ENCODE measurements around the gene NAV2.
"Not testable (repeated sequence)": the region's sequence is repeated elsewhere in the genome, so short reads cannot be mapped to it uniquely, and the experiment has no call there.

The NAV2 gene

DNA sequence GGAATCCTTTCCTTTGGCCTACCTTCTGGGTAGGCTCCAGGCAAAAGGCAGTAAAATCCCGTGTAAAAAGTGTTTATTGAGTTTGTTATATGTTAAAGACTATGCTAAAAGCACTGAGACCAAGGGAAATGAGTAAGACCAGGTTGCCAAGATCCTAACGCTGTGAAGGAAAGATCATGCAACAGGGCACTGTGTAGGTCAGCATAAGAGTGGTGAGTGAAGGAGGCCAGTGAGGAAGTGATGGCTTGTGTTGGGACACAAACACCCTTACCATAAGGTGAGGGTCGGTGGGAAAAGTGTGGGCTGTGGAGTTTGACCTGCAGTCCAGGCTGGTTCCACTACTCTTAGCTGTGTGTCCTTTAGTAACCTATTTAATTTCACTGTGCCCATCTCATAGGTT, 245.6 kb downstream of the NAV2 start:
- no peaks in the 10 kb centered on the region for H3K27me3 ChIP-seq (ENCODE audit: insufficient read depth, low read length)
- H2AFZ ChIP-seq (ENCODE audit: low read depth, low read length): no peak overlapping the region
- H3K4me3 ChIP-seq (ENCODE audit: low read length): no peak overlapping the region
- peaks cover 4% of the 10 kb centered on the region for H3K4me1 ChIP-seq (ENCODE audit: insufficient read depth, low read length)
- no peaks in the 10 kb centered on the region for H3K9me3 ChIP-seq (ENCODE audit: low read length)
- peaks cover 4% of the 10 kb centered on the region for H3K36me3 ChIP-seq (ENCODE audit: insufficient read depth, low read length)

DNA sequence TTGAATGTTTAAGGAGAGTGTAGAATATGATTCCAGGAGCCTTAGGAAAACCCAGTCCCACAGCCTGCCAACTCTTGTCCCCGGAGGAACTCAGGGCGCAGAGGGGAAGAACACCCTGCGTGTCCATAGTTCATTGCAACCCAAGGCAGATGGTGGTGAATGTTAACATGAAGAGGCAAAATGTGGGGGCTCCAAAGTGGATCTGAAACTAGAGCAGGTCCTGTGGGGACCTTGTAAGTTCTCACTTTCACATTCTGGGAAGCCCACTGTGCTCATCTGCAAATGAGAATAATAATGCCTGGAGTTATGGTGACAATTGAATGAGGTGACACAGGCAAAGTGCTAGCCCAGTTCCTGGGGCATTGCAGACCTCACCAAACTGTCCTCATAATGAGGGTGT, 246.6 kb downstream of the NAV2 start:
- Histone ChIP-seq H3K9me3 (ENCODE audit: low read length) (no peaks in the 10 kb centered on the region), H2AFZ (ENCODE audit: low read depth, low read length) (no peak overlapping the region), H3K4me1 (ENCODE audit: insufficient read depth, low read length) (no peaks in the 10 kb centered on the region), H3K27me3 (ENCODE audit: insufficient read depth, low read length) (no peaks in the 10 kb centered on the region), H3K4me3 (ENCODE audit: low read length) (no peak overlapping the region), H3K36me3 (ENCODE audit: insufficient read depth, low read length) (peaks cover 5% of the 10 kb centered on the region)

DNA sequence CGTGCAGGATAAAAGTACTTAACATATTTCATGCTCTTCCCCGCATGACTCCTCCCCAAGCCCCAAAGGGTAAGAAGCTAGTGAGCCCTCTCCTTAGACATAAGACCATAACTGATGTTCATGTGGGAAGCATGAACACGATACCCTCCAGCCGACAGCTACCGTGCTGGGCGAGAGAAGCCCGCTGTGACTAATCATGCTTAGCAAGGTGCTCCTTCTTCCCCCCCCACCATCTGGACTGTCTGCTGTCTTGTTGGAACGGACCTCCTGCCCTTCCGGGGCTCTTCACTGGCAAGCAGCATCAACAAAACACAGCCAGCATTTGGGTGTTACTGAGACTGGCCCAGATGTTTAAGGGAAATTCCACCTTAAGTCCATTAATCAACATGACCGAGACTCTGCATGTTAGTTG, 247.0 kb downstream of the NAV2 start:
- Histone ChIP-seq H3K36me3 (ENCODE audit: insufficient read depth, low read length) (peaks cover 5% of the 10 kb centered on the region), H3K27me3 (ENCODE audit: insufficient read depth, low read length) (no peaks in the 10 kb centered on the region), H3K4me3 (ENCODE audit: low read length) (no peak overlapping the region), H3K9me3 (ENCODE audit: low read length) (no peaks in the 10 kb centered on the region), H3K4me1 (ENCODE audit: insufficient read depth, low read length) (no peaks in the 10 kb centered on the region), H2AFZ (ENCODE audit: low read depth, low read length) (no peak overlapping the region)

DNA sequence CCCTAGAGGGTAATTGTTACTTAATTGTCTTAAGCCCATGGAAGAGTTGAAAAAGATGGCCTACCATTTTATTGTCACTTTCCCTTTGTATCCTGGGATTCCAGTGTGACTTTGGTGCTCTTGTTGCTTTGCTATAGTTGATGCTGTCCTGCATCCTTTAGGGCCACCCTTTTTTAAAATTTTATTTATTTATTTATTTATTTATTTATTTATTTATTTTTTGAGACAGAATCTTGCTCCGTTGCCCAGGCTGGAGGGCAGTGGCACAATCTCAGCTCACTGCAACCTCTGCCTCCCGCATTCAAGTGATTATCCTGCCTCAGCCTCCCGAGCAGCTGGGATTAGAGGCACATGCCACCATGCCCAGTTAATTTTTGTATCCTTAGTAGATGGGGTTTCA, 247.8 kb downstream of the NAV2 start:
- not testable (repeated sequence) for H3K9me3 ChIP-seq (ENCODE audit: low read length); H3K4me3 ChIP-seq (ENCODE audit: low read length); H3K4me1 ChIP-seq (ENCODE audit: insufficient read depth, low read length); H3K36me3 ChIP-seq (ENCODE audit: insufficient read depth, low read length); H2AFZ ChIP-seq (ENCODE audit: low read depth, low read length); H3K27me3 ChIP-seq (ENCODE audit: insufficient read depth, low read length)

DNA sequence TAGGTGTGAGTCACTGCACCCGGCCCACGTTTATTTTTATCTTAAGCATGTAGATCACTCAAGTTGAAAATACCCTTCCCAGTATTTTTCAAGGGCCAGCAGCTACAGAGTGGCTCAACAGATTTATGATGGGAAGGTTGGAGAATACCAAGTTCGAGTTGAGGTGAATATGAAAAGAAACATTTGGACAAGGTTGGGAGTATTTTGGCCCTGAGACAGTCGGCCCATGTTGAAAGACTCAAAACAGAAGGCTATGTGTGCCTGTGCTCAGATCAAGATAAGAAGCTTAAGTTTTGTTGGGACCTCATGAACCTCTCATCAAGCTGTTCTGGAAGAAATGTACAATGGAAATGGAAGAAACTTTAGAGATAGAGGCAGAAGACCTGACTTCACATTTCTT, 248.6 kb downstream of the NAV2 start:
- Histone ChIP-seq H3K9me3 (ENCODE audit: low read length) (no peaks in the 10 kb centered on the region), H3K4me3 (ENCODE audit: low read length) (no peak overlapping the region), H3K36me3 (ENCODE audit: insufficient read depth, low read length) (peaks cover 5% of the 10 kb centered on the region)

DNA sequence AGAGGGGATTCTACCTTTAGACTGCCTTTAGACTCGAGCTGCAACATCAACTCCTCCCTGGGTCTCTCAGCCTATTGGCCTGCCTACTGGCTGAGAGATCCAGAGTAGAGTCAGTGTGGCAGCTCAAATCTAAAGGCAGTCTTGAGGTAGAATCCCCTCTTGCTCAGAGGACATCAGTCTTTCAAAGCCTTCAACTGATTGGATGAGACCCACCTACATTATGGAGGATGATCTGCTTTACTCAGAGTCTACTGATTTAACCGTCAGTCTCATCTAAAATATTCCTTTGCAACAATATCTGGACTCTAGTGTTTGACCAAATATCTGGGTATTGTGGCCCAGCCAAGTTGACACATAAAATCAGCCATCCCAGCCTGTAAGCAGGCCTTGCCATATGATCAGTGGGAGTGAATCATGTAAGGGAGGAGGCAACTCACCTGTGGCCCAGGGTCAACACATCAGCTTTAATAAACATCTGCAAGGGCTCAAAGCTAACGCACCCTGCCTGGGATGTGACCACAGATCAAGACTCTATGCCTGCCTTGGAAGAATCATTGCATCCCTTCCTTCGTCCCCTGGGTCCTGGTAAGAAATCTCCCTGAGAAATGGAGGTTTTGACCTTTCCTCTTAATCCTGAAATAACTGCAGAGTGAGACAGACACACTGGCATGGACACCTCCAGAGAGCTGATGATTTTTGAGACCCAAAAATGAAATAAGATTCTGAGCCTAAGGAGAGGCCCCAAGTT, 249.6 kb downstream of the NAV2 start:
- H3K9me3 ChIP-seq (ENCODE audit: low read length): no peaks in the 10 kb centered on the region
- H3K27me3 ChIP-seq (ENCODE audit: insufficient read depth, low read length): no peaks in the 10 kb centered on the region
- peaks cover 8% of the 10 kb centered on the region for H3K36me3 ChIP-seq (ENCODE audit: insufficient read depth, low read length)
- no peak overlapping the region for H2AFZ ChIP-seq (ENCODE audit: low read depth, low read length)
- no peak overlapping the region for H3K4me3 ChIP-seq (ENCODE audit: low read length)
- no peaks in the 10 kb centered on the region for H3K4me1 ChIP-seq (ENCODE audit: insufficient read depth, low read length)

More for the DNA sequence above, 248.6 kb downstream of the NAV2 start:
- Histone ChIP-seq H2AFZ (ENCODE audit: low read depth, low read length) (no peak overlapping the region), H3K27me3 (ENCODE audit: insufficient read depth, low read length) (no peaks in the 10 kb centered on the region), H3K4me1 (ENCODE audit: insufficient read depth, low read length) (no peaks in the 10 kb centered on the region)

DNA sequence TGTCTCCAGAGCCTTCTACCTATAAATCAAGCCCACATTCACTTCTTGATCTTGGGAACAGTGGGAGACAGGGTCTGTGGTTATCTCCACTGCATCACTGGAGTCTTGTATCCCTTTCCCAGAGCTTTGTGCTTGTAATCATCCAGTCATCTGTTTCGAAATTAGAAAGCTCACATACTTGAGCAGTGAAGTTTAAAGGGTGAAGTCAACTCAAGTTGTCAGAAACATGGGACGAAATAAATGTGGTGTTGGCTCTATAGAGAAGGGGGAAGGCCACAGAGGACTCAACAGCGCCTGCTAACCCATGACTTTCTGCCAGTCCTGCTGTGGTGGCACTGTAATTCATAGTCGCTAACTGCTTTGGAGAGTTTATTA, 250.2 kb downstream of the NAV2 start:
- peaks cover 8% of the 10 kb centered on the region for H3K36me3 ChIP-seq (ENCODE audit: insufficient read depth, low read length)
- no peaks in the 10 kb centered on the region for H3K27me3 ChIP-seq (ENCODE audit: insufficient read depth, low read length)
- no peak overlapping the region for H2AFZ ChIP-seq (ENCODE audit: low read depth, low read length)
- no peaks in the 10 kb centered on the region for H3K4me1 ChIP-seq (ENCODE audit: insufficient read depth, low read length)
- H3K4me3 ChIP-seq (ENCODE audit: low read length): no peak overlapping the region
- H3K9me3 ChIP-seq (ENCODE audit: low read length): no peaks in the 10 kb centered on the region

DNA sequence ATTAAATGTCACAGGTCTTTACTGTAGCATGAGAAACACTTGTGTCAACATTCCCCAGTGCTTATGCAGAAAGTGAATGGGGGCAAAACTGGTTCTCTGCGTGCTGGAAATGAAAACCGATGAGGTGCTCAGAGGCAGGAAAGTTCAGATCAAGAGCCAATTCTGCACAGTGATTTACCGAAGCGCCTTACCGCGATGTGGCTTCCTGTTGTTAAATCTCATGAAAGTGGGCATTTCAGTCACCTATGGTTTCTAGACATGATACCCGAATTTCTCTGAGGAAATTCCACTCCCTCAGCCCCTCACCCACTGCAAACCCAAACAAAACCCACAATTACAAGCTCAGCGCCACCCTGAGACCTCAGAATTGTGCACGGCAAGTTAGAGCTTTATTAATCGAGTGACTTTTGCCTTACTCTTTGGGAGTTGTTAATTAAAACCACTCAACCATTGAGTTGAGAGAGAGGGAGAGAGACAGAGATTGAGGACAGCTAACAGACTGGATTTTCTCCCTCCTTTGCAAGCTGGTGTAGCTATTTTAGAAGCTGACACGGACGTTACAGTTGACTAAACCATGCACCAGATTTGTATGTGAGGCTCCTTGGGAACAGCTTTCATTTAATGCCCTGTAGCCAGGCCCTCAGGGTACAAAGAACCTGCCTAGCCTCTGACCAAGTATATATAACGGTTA, 251.2 kb downstream of the NAV2 start:
- H3K27me3 ChIP-seq (ENCODE audit: insufficient read depth, low read length): no peaks in the 10 kb centered on the region
- no peak overlapping the region for H2AFZ ChIP-seq (ENCODE audit: low read depth, low read length)
- H3K9me3 ChIP-seq (ENCODE audit: low read length): no peaks in the 10 kb centered on the region
- H3K4me1 ChIP-seq (ENCODE audit: insufficient read depth, low read length): no peaks in the 10 kb centered on the region
- H3K4me3 ChIP-seq (ENCODE audit: low read length): no peak overlapping the region
- peaks cover 5% of the 10 kb centered on the region for H3K36me3 ChIP-seq (ENCODE audit: insufficient read depth, low read length)

DNA sequence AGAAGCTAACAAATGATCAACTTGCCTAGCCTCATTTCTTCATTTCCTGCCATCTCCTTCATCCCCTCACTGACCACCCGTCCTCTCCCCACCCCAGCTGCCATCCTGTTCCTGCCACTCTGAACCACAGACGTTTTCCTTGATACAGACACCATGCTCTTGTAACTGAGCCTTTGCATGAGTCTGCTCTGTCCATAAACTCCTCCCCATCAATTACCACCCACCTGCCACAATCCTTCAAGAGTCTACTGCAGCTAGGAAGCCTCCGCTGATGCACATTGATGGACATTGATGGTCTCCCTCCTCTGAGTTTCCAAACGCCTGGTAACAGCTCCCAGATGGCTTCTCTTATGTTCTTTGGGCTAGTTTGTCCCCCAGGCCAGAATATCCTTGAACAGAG, 253.8 kb downstream of the NAV2 start:
- Histone ChIP-seq H3K4me1 (ENCODE audit: insufficient read depth, low read length) (no peaks in the 10 kb centered on the region), H3K4me3 (ENCODE audit: low read length) (no peak overlapping the region), H3K9me3 (ENCODE audit: low read length) (no peaks in the 10 kb centered on the region), H3K36me3 (ENCODE audit: insufficient read depth, low read length) (peaks cover 5% of the 10 kb centered on the region), H3K27me3 (ENCODE audit: insufficient read depth, low read length) (no peaks in the 10 kb centered on the region), H2AFZ (ENCODE audit: low read depth, low read length) (no peak overlapping the region)

DNA sequence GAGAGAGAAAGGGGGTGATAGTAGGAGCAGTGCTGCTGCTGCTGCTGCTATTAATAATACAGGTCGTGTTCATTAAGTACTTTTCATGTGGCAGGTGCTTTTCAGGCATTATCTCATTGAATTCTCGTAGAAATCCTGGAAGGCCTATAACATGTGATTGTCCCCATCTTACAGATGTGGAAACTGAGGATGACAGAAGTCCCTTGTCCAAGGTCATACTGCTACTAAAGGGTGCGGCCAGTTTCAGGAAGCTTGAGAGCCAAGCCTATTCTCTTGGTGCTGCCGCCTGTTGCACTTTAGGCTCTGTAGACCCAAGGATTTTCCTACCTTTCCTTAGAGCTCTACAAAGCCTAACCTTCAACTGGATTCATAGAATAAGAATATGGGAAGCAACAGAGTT, 254.3 kb downstream of the NAV2 start:
- Histone ChIP-seq H3K4me1 (ENCODE audit: insufficient read depth, low read length) (no peaks in the 10 kb centered on the region), H3K9me3 (ENCODE audit: low read length) (no peaks in the 10 kb centered on the region), H3K4me3 (ENCODE audit: low read length) (no peak overlapping the region), H3K36me3 (ENCODE audit: insufficient read depth, low read length) (peaks cover 5% of the 10 kb centered on the region), H2AFZ (ENCODE audit: low read depth, low read length) (no peak overlapping the region), H3K27me3 (ENCODE audit: insufficient read depth, low read length) (no peaks in the 10 kb centered on the region)

DNA sequence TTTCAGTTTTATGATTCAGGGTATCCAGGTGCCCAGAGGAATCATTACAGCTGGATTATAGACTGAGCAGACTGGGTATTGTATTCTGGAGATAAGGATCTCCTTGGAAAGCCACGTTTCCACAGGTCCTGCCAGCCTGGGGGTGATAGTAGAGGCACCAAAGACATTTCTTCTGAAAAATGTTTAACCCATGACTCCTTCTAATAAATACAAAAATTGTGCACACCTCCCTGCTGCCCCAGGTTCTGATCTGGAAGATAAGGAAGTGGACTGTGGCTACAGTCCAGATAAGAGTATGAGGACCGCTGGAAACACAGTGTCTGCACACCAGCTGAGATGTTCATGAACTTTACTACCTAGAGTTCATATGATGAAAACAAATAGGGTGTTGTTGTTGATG, 255.2 kb downstream of the NAV2 start:
- no peak overlapping the region for H3K4me3 ChIP-seq (ENCODE audit: low read length)
- H3K9me3 ChIP-seq (ENCODE audit: low read length): no peaks in the 10 kb centered on the region
- no peaks in the 10 kb centered on the region for H3K4me1 ChIP-seq (ENCODE audit: insufficient read depth, low read length)
- H2AFZ ChIP-seq (ENCODE audit: low read depth, low read length): no peak overlapping the region
- peaks cover 5% of the 10 kb centered on the region for H3K36me3 ChIP-seq (ENCODE audit: insufficient read depth, low read length)
- no peaks in the 10 kb centered on the region for H3K27me3 ChIP-seq (ENCODE audit: insufficient read depth, low read length)

DNA sequence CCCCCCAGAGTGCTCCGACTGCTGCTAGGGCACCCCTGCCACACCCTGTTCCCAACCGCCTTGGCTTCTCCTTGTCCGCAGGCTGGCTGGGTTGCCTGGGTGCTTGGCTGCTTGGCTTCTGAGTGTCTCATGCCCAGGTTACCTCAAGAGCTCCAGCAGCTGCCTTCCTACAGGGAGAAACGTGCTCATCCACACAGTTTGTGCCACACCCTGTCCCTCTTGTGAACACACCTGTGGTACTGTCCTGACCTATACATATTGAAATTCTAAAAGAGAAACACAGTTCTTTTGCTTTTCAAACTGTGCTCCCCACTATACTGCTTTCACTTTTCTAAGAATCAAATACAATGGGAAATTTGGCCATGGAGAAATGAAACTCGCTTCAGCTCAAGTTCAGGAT, 256.2 kb downstream of the NAV2 start:
- peaks cover 3% of the 10 kb centered on the region for H3K36me3 ChIP-seq (ENCODE audit: insufficient read depth, low read length)

DNA sequence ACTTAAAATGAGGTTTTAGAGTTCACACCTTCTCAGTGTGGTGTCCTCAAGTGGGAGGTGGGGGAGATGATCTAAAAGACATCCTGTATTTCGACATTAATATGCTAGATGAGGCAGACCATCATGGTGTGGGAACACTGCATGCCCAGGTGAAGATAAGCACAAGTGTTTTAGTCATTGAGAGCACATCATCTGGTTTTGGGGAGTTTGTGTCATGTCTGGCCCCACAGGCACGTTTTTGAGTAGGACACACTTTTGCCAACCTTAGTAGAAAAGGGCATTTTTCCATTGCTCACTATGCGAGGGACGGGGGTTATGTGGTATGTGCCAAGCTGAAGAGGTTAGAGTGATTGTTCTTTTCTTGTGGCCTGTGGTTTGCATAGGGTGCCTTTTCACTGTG, 258.3 kb downstream of the NAV2 start:
- H3K4me3 ChIP-seq (ENCODE audit: low read length): no peak overlapping the region
- H3K27me3 ChIP-seq (ENCODE audit: insufficient read depth, low read length): no peaks in the 10 kb centered on the region
- H2AFZ ChIP-seq (ENCODE audit: low read depth, low read length): no peak overlapping the region
- no peaks in the 10 kb centered on the region for H3K9me3 ChIP-seq (ENCODE audit: low read length)
- peaks cover 7% of the 10 kb centered on the region for H3K4me1 ChIP-seq (ENCODE audit: insufficient read depth, low read length)
- peaks cover 3% of the 10 kb centered on the region for H3K36me3 ChIP-seq (ENCODE audit: insufficient read depth, low read length)

More for the DNA sequence above, 256.2 kb downstream of the NAV2 start:
- no peaks in the 10 kb centered on the region for H3K27me3 ChIP-seq (ENCODE audit: insufficient read depth, low read length)
- H3K9me3 ChIP-seq (ENCODE audit: low read length): no peaks in the 10 kb centered on the region
- no peak overlapping the region for H2AFZ ChIP-seq (ENCODE audit: low read depth, low read length)
- no peaks in the 10 kb centered on the region for H3K4me1 ChIP-seq (ENCODE audit: insufficient read depth, low read length)
- H3K4me3 ChIP-seq (ENCODE audit: low read length): no peak overlapping the region

DNA sequence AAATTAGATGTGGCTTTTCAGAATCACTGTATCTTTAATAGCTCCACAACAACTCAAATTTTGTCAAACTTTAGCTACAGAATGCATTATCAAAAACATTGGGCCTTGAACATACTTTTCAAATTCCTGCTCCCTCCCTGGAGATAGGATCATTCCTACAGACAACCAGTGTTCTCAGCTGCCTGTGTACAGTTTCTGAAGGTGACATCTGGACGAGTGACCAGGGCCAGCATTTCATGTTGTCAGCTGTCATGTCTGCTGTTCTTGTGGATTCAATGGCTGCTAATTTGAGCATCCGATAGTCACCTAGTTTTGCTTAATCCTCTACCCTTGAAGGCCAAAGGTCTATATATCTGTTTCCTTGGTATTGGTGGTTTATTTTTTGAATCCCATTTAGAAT, 259.5 kb downstream of the NAV2 start:
- peaks cover 2% of the 10 kb centered on the region for H3K9me3 ChIP-seq (ENCODE audit: low read length)
- H3K27me3 ChIP-seq (ENCODE audit: insufficient read depth, low read length): no peaks in the 10 kb centered on the region
- peaks cover 7% of the 10 kb centered on the region for H3K4me1 ChIP-seq (ENCODE audit: insufficient read depth, low read length)
- H3K36me3 ChIP-seq (ENCODE audit: insufficient read depth, low read length): no peaks in the 10 kb centered on the region
- no peak overlapping the region for H3K4me3 ChIP-seq (ENCODE audit: low read length)
- H2AFZ ChIP-seq (ENCODE audit: low read depth, low read length): no peak overlapping the region

All from neuron (in vitro differentiated cells).